AG04450 (cell line): ENCODE data around the gene GPR137C. TPM values are rescaled to one million over a fixed set of nuclear protein-coding genes. Genes with fewer than 3 reads are reported as not detected.
"Not testable (repeated sequence)": the region's sequence is repeated elsewhere in the genome, so short reads cannot be mapped to it uniquely, and the experiment has no call there.

ENCODE experiments used
- CTCF ChIA-PET: fragments of 300-600, 350-600 bp; formaldehyde crosslinking; extraction: SDS; loops from one replicate; lab custom pipeline; 2022; ENCODE audit warnings: antibody characterized with exemption, inconsistent platforms; lab: Charles Lee
- POLR2A ChIA-PET: fragments of 350-600 bp; formaldehyde crosslinking; extraction: SDS; loops from one replicate; lab custom pipeline; 2021; ENCODE audit warnings: antibody characterized with exemption, inconsistent platforms; lab: Yijun Ruan, JAX
- DNase-seq: peaks from one replicate; pipeline ENCODE4 v3.0.0-alpha.2; 2011; ENCODE audit warnings: low read depth, low spot score
- H3K27ac ChIP-seq: one replicate; pipeline ENCODE4 v1.5.1; 2012; ENCODE audit warnings: low read depth, low read length, control low read depth
- H3K27me3 ChIP-seq: one replicate; pipeline ENCODE4 v1.6.0; 2012; ENCODE audit warnings: low read length; ENCODE audit not compliant: control insufficient read depth, insufficient read depth
- H3K4me3 ChIP-seq: 2 replicates; pipeline ENCODE4 v1.5.1; 2011; ENCODE audit warnings: mild to moderate bottlenecking, low read depth, low read length, control low read depth
- H3K9me3 ChIP-seq: 2 replicates; pipeline ENCODE4 v1.5.1; 2012; ENCODE audit warnings: low read length; ENCODE audit not compliant: control insufficient read depth, insufficient read depth
- CTCF ChIP-seq: IDR thresholded peaks from 2 replicates; pipeline ENCODE4 v1.5.1; 2011; ENCODE audit warnings: low read depth, low read length, control low read depth, inconsistent platforms
- polyA plus RNA-seq: library from polyadenylated mRNA; depleted of rRNA; stranded (reverse); fragments of >200 nt; gene quantifications from 2 replicates; pipeline ENCODE4 v1.2.3, GENCODE V29; 2011

GPR137C gene
- polyA plus RNA-seq, 1 experiment = 1.3 TPM

GRCh38 chr14:52558688-52559087 is 6.1 kb downstream of the GPR137C start:
- CTCF ChIA-PET = no interaction called here

DNA sequence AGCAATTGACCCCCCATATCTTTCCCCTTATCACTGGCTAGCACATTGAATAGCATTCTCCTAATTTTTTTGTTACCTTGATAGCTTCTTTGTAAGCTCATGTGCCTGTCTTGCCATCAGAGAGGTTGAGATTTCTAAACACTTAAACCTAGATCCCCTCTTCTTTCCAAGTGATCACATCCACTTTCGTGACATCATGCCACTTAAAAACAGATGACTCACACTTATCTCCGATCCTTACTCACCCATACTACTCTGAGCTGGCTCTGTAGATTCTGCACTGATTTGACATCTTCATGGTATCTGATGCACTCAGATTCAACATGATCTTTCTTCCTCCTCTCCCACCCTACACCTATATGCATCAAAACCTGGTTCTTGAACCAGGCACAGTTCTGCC is 10.5 kb downstream of the GPR137C start:
- Histone ChIP-seq H3K27me3 (no peaks in the 10 kb centered on the region), H3K9me3 (peaks cover 2% of the 10 kb centered on the region; the same call in 1 of the 2 replicates), H3K4me3 (no peak overlapping the region), H3K27ac (no peak overlapping the region)
- POLR2A ChIA-PET = interaction anchor here (0.5 kb wide), 1 partner anchor 8 kb away, joined by 7 read pairs; no protein-coding TSS in a partner anchor
- DNase-seq = peak; percentile 16
- TF ChIP-seq CTCF = no peak
- CTCF ChIA-PET = no interaction called here

More at GRCh38 chr14:52558688-52559087, 6.1 kb downstream of the GPR137C start:
- DNase-seq = no peak
- no peak overlapping the region for H3K4me3 ChIP-seq
- POLR2A ChIA-PET = no interaction called here
- H3K27ac ChIP-seq = no peak overlapping the region
- H3K27me3 ChIP-seq = no peaks in the 10 kb centered on the region
- TF ChIP-seq CTCF = no peak
- H3K9me3 ChIP-seq = peaks cover 2% of the 10 kb centered on the region; the same call in 1 of the 2 replicates

DNA sequence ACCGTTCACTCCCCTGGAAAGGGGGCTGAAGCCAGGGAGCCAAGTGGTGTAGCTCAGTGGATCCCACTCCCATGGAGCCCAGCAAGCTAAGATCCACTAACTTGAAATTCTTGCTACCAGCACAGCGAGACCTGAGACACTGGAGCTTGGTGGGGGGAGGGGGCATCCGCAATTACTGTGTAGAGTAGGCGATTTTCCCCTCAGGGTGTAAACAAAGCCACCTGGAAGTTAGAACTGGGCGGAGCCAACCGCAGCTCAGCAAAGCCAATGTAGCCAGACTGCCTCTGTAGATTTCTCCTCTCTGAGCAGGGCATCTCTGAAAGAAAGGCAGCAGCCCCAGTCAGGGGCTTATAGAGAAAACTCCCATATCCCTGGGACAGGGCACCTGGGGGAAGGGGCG is 15.8 kb downstream of the GPR137C start:
- POLR2A ChIA-PET = not testable (repeated sequence)

GRCh38 chr14:52575858-52576257 is 23.2 kb downstream of the GPR137C start:
- H3K27me3 ChIP-seq = no peaks in the 10 kb centered on the region
- ChIA-PET CTCF (no interaction called here), POLR2A (no interaction called here)
- H3K27ac ChIP-seq = no peak overlapping the region
- DNase-seq = no peak
- H3K4me3 ChIP-seq = no peak overlapping the region
- H3K9me3 ChIP-seq = no peaks in the 10 kb centered on the region
- no peak for TF ChIP-seq CTCF

More for the DNA sequence above, 15.8 kb downstream of the GPR137C start:
- not testable (repeated sequence) for H3K4me3 ChIP-seq, H3K9me3 ChIP-seq, H3K27me3 ChIP-seq, H3K27ac ChIP-seq, DNase-seq
- CTCF ChIA-PET = interaction anchor here (1.6 kb wide), 1 partner anchor 16 kb away, joined by 4 read pairs; the partner anchor contains the start of genes GPR137C and TXNDC16

- no peak for DNase-seq
- POLR2A ChIA-PET = no interaction called here
- no peaks in the 10 kb centered on the region for H3K27me3 ChIP-seq
- CTCF ChIA-PET = no interaction called here
- no peak for TF ChIP-seq CTCF
- H3K9me3 ChIP-seq = no peaks in the 10 kb centered on the region
- no peak overlapping the region for H3K27ac ChIP-seq
- no peak overlapping the region for H3K4me3 ChIP-seq
These were observed 30.9 kb downstream of the GPR137C start for GRCh38 chr14:52583544-52583943.
